ENCODE results near the gene MYOZ1. TPM values are rescaled to one million over a fixed set of nuclear protein-coding genes. Genes with fewer than 3 reads are reported as not detected.
"Not testable (repeated sequence)": the region's sequence is repeated elsewhere in the genome, so short reads cannot be mapped to it uniquely, and the experiment has no call there.

The MYOZ1 gene
- 706 TPM for total RNA-seq

DNA sequence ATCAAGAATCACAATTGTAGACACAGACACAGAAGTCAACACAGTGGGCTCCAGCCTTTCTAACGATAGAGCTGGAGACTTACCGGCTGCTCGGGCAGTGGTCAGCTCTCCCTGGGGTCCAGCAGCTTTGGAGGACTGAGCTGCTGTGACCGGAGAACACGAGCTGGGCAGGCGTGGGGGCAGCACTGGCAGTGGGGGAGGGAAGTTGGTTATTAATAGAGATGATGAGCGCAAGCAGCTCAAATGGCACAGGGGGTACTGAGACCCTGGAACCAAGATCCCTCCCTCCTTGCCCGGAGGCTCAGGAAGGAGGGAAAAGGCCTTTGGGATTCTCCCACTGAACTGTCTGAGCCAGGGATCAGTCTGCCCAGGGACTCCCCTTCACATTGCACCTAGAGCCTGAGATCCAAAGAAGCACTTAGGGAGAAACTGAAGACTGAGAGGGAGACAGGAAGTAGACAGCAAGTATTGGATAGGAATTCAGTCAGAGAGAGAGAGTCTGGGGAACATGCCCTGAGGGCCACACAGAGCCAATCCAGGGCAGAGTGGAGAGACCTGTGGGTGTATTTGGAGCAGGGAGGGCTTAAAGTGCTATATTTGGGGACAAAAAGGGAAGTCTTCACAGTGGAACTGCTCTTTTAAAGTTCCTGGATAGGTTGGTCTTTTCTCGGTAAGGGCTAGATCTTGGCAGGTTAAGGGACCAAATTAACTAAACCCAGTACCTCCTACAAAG lies at the start of gene MYOZ1:
TSS of gene MYOZ1 (minus strand) at position 147 of the 733 bp plus-strand sequence. CDS start 1,457 bp downstream, outside the sequence.
- peak; percentile 68 for DNase-seq

- not testable (repeated sequence) for DNase-seq
Measured at GRCh38 chr10:73690755-73691154, 49.5 kb upstream of the MYOZ1 start.

GRCh38 chr10:73689596-73689995 lies 48.3 kb upstream of the MYOZ1 start:
- not testable (repeated sequence) for DNase-seq

GRCh38 chr10:73687641-73688040 lies 46.4 kb upstream of the MYOZ1 start:
- not testable (repeated sequence) for DNase-seq

DNA sequence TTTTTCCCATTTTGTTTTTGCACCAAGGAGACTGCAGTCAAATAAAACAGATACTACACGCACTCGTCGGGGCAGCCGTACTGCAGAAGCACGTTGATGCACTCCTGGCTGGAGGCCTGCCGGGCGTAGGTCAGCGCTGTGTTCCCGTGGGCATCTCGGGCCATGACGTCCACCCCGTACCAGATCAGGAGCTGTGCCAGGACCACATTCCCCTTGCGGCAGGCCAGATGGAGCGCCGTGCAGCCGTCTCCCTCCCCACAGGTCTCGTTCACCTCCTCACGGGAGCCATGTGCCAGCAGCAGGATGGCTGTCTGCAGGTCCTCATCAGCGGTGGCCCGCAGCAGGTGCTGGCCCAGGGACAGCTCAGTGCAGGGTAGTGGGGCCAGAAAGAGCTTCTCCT lies 33.3 kb upstream of the MYOZ1 start:
- DNase-seq: not testable (repeated sequence)

DNA sequence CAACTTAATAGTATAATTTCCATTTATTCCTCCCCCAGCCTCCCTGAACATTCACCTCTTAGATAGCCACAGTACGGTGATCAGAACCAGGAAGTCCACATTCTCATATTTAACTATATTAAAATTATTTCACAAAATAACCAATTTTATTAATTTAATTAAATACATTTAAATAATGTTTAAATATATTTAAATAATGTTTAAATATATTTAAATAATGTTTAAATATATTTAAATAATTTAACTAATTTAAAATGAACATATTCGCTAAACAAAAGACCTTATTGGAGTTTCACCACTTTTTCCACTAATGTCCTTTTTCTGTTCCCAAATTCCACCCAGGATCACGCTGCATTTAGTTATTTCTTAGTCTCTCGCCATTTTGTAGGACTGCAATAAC lies 27.1 kb upstream of the MYOZ1 start:
- DNase-seq: not testable (repeated sequence)

DNA sequence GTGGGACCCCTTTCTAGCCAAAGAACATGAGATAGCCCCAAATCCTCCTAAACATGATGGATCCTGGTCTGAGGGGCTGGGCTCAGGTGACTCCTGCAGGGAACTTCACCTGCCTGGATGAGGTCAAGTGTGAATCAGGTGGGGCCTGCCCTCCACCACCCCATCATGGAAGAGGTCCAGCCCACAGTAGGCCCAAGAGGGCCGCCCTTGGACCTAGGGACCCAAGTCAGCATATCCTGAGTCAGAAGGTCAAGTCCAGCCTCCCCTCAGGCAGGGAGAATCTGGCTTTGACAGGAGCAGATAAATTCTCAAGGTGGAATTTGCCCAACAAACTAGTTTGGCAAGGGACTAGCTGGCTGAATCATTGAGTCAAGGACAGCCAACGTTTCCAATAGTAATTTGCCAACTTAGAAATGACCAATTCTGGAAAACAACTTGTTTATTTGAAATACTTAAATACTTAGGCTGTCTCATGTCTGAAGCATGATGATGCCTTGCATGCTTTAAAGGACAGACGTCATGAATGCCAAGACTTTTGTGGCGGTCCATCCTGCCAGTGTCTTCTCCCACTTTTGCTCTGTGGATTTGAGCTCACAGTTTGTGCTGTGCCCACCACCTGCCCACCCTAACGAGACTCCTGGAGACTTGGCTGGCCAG lies 25.0 kb upstream of the MYOZ1 start:
- DNase-seq: not testable (repeated sequence)

DNA sequence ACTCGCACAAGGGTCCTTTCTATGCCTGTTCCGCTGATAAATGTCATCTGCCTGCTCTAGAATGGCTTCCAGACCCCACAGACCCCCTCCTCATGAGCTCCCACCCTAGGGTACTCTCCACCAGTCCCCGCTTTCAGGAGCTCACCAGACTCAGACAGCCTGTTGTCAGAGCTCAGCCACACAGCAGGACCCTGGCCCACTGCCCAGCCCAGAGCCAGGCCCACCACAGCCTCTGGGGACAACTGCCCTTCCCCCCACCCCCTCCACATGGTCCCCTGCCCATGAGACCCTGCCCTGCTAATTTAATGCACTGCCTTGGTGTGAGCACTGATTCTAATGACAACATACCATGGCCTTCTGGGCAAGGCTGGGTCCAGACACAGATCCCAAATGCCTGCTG lies 24.3 kb upstream of the MYOZ1 start:
- DNase-seq: not testable (repeated sequence)

DNA sequence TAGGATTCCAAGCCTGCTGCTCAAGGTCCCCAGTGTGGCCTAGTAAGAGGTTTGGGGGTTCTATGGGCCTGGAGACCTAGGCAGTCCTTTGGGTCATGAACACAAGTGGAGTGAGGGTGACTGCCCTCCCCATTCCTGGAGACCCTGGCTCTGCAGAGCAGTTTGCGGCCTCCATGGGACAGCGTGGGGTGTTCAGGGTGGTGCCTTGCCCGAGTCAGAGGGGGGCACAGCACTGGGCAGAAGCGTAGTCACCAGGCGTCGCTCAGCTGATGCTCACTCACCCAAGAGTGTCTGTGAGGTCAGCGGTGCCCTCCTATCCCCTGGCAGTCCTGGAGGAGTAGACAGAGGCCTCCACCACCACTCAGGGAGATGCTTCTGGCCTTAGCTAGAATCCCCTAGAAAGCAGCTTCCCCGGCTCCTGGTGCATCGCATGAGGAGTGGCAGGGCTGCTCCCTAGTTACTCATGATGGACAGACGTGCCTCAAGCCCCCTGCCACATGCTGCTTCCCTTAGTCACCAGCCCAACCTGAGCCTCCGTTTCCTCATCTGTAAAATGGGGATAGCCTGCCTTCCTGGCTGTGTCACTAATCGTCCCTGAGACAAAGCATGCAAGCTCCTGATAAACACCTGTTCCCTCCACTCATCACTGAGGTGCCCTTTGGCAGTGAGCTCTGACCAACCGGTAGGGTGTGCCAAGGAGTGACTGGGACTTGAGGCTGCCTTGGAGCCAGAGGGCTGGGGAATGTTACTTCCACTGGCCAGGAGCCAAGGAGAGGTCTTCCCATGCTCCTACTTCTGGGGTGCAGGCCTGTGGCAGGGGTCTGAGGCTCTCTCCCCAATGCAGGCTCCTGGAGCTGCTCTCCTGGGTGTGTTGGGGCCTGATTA lies 23.1 kb upstream of the MYOZ1 start:
- DNase-seq: peak; percentile 35

DNA sequence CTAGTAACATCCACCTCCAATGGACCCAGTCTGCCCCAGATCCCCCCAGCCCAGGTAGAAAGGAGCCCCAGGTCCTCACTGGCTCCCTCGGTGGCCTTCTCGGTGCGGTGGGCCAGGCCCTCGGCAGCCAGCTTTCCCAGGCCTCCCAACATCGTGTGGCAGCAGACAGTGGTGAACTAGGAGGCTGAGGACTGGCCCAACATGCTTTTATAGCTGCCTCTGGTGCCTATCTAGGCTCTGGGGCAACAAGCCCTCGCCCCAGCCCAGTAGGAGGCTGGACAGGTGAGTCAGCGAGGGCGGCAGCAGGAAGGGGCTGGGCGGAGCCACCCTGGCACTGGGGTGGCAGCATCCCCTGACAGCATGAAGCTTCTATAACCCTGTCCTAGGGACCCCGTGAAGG lies 22.3 kb upstream of the MYOZ1 start:
- not testable (repeated sequence) for DNase-seq

DNA sequence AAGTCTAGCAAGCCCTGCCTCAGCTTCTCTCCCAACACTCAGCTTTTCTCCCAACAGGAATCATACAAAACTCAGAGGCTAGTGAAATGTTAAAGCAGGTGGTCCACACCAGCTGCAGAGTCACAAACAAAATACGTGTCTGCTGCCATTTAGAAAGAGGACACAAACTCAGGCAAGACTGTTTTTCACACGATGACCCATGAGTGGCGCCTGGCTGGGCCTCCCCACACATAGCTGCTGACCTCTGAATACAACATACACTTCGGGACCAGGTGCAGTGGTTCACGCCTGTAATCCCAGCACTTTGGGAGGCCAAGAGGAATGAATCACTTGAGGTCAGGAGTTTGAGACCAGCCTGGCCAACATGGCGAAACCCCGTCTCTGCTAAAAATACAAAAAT lies 21.4 kb upstream of the MYOZ1 start:
- DNase-seq: peak; percentile 30

DNA sequence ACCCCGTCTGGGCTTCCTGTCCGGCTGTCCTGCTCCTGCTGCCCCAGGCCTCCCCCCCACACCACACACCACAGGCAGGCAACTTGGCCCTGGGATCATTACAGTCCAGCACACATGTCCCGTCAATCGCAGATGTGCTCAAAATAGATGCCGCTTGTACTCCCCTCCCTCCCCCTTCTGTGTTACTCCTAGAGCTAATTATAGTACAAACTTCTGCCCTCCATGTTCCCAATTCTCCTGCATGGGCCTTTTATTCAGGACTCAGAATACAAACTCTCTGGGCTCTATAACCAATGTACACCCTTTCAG lies 14.7 kb upstream of the MYOZ1 start, which contains the start of gene SYNPO2L:
TSS of gene SYNPO2L (minus strand) at position 40 of the 309 bp plus-strand sequence. CDS start 107 bp downstream, outside the sequence.
- peak; percentile 91 for DNase-seq

DNA sequence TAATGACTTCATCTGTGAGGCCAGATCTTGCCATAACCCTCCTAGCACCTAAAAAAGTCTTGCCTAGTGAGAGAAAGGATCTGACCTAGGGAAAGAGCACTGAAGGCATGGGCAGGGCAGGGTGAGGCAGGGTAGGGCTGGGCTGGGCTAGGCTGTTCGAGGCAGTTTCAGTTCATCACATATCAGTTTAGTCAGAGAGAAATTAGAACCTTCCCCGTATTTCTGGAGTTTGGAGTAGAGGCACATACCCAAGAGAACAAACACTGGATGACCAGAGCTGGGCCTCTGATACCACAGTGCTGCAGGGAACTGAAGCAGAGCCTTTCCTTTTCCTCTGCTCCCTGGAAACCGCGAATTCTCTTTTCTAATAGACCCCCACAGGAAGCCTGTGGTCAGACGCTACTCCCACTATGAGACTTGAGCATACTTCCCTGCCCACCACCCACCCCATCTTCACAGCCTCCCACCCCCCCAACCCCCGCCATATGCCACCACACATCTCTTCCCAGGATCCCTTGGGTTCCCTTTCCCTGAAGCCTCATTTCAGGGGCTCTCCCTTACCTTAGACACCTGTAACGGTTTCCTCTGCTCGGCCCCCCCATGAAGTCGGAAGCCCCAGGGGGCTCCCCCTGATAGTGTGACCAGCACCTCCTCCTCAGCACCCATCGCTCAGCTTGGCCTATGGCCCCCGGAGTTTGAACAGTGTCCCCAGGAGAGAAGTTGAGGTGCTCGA lies 14.1 kb upstream of the MYOZ1 start:
- DNase-seq: no peak

DNA sequence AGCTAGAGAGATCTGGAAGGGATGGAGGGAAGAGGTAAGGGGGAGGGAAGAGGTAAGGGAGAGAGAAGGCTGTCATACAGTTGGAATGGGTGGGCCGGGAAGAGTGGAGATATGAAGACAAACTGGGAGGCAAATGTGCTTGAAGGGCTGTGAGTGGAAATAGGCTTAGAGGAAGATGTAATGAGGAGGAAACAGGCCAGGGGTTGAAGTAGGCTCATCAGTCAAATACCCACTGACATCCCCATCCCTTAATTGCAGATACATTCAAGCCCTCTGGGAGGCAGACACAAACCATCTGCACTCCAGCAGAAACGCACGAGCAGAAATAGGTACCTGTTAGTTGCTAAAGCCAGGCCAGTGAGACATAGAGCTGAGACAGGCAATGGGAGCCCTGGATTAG lies 12.4 kb upstream of the MYOZ1 start:
- DNase-seq: no peak

DNA sequence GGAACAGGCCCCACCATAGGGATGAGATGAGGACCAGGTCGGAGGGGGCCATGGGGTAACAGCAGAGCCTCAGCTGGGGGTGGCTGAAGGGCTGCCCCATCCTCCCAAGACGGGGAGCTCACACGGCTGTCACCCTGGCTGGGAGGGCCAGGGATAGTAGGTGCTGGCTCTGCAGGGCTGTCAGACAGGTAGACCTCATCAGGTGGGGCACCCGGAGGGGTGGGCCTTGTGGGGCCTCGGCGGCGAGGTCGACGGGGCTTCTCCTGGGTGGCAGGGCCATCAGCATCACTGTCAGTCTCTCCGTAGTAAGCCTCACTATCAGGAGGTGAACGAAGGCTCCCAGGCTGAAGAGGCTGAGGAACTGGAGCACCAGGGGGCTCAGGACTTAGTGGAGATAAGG lies 11.9 kb upstream of the MYOZ1 start:
- DNase-seq: no peak

GRCh38 chr10:73650537-73651331 lies 9.5 kb upstream of the MYOZ1 start:
- DNase-seq: peak; percentile 93

GRCh38 chr10:73649876-73650536 lies 8.7 kb upstream of the MYOZ1 start:
- DNase-seq: no peak

DNA sequence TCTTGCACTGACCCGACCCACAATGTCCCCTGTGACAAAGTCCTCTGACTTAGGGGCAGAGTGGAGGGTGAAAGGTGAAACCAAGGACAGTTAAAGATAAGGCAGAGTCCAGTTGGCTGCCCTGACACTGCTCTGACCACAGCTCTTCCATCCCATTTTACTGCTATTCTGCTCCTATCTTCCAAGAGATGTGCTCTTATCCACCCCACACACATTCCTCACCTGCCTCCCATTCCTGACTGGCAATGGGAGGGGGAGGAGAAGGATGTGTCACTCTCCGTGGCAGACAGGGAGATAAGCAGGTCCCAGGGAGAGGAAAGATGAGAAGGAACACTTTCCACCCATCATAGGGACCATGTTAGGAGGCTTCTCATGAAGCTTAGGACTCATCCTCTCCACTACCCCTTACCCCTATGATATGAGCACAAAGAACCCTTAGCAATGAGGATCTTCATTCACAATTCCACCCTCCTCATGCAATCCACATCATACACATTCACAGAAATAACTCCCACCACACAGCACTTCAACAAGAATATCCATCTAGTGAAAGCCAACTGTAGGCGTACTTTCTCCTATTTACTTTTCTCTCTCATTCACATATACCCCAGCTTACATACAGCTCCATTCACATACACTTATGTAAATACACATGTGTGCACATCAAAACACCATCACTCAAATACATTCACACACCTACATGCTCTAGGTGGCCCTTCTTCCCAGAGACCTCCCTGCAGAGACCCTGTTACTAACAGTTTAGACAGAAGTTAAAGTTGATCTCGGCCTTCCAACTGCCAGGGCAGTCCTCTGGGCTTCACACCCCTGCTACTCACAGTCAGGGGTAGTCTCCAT lies 7.9 kb upstream of the MYOZ1 start:
- DNase-seq: no peak

DNA sequence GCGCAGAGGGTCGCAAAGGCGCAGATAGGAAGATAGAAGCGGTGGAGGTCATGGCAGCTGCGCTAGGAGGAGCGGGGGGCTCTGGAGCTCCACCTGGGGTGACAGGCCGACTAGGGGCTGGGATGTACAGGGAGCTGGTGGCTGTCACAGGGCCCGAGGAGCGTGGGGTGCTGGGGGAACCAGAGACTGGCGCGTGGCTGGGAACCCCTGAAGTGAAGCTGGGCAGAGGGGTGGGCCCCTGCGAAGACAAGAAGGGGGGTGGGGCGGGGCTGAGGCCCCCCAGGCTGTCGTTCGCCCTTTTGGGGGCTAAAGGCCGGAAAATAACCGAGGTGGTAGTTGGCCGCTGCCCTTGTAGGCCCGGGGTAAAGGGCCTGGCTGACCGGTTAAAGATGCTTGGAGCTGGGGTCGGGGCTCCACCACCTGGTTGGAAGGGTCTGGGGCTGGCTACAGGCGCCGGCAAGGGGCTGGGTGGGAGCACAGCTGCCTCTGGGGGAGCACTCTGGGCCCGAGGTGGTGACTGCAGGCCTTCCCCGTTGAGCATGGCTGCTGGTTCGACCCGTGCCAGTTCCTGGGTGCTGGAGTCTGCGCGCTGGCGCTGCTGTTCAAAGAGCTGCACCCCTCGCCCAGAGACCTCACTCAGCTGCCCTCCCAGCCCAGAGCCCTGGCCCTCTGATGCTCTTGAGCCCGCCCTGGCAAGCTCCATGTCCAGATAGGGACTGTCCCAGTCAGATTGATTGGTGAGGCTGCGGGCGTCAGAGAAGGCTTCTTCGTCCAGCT lies 6.8 kb upstream of the MYOZ1 start:
- DNase-seq: no peak

All from tongue (tissue), 2 donors.